DOHH2 (cell line): ENCODE results near the gene C2CD4A.

Experiments
- CTCF ChIP-seq: fragments of 200-600 bp; sonication (generic); IDR thresholded peaks from one replicate; pipeline ENCODE4 v1.5.1; 2014; ENCODE audit warnings: antibody characterized with exemption, mild to moderate bottlenecking, low read depth, low read length; ENCODE audit not compliant: poor library complexity, severe bottlenecking
- EZH2phosphoT487 ChIP-seq: fragments of 200-600 bp; sonication (generic); IDR thresholded peaks from 2 replicates; pipeline ENCODE4 v1.6.1; 2017; ENCODE audit warnings: borderline replicate concordance, mild to moderate bottlenecking, antibody characterized with exemption, low read length, moderate library complexity, mixed read lengths

- TF ChIP-seq CTCF (no peak), EZH2phosphoT487 (no peak)
Observed at GRCh38 chr15:62104401-62104800, 37.6 kb downstream of the C2CD4A start.
